ENCODE data around the gene NACA2. TPM values are rescaled to one million over a fixed set of nuclear protein-coding genes. Genes with fewer than 3 reads are reported as not detected.

The NACA2 gene
- total RNA-seq, 1 experiment from 2014 or later: not detected

DNA sequence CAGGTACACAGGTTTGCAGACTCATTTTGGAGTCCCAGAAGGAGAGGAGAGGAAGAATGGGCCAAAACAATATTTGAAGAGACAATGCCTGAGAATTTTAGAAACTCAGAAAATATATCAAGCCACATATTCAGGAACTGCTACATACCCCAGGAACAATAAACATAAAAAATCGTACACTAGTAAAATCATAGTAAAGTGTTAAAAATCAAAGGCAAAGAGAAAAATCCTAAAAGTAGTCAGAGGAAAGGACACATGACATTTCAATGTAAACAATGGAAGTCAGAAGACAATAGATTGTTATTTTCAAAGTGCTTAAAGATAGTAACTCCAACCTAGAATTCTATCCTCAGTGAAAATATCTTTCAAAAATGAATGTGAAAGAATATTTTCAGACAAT is 28.5 kb upstream of the NACA2 start:
- Histone ChIP-seq H3K4me3 (ENCODE audit: insufficient read depth, low read depth, low read length) (no peak overlapping the region), H3K27me3 (ENCODE audit: control insufficient read depth, insufficient read depth, low read length) (no peaks in the 10 kb centered on the region), H3K36me3 (replicated peaks; ENCODE audit: control insufficient read depth, insufficient read depth, low read length) (no peaks in the 10 kb centered on the region)
- no peak for DNase-seq

DNA sequence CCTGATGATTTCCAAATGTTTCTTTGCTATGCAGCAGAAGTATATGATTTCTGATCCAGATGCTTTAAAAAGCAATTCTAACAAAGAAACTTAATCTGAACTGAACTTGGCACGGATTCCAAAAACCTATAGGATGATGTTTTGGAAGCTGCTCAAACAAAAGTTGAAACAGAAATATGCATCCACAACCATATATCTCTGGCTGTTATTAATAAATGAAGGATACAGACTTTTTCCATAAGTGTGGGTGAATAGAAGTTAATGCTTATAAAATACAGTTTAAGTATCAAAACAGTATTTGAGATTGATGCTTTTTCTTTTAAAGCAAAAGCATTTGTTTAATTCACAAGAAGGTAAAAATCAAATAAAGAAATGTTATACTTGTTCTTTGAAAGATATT is 27.9 kb upstream of the NACA2 start:
- no peaks in the 10 kb centered on the region for H3K36me3 ChIP-seq (replicated peaks; ENCODE audit: control insufficient read depth, insufficient read depth, low read length)
- no peak for DNase-seq
- no peak overlapping the region for H3K4me3 ChIP-seq (ENCODE audit: insufficient read depth, low read depth, low read length)
- no peaks in the 10 kb centered on the region for H3K27me3 ChIP-seq (ENCODE audit: control insufficient read depth, insufficient read depth, low read length)

DNA sequence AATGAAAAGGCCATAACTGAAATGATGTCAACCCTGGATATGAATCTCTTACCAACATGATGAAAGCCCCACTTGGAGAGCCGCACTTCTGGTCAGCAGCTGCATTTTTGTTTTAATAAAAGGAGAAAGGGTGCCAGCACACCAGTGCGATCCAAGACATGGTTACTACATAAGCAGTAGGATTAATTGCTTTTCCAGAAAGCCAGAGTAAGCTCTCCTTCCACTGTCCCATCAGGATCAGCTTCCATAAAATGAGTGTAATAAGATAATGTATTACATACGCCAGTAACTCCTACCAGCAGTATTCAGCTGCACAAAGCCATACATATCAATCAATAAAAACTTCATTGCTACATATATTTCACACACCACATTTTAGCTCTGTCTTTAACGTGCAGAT is 26.3 kb upstream of the NACA2 start:
- no peaks in the 10 kb centered on the region for H3K36me3 ChIP-seq (replicated peaks; ENCODE audit: control insufficient read depth, insufficient read depth, low read length)
- no peak overlapping the region for H3K4me3 ChIP-seq (ENCODE audit: insufficient read depth, low read depth, low read length)
- DNase-seq: no peak
- no peaks in the 10 kb centered on the region for H3K27me3 ChIP-seq (ENCODE audit: control insufficient read depth, insufficient read depth, low read length)

DNA sequence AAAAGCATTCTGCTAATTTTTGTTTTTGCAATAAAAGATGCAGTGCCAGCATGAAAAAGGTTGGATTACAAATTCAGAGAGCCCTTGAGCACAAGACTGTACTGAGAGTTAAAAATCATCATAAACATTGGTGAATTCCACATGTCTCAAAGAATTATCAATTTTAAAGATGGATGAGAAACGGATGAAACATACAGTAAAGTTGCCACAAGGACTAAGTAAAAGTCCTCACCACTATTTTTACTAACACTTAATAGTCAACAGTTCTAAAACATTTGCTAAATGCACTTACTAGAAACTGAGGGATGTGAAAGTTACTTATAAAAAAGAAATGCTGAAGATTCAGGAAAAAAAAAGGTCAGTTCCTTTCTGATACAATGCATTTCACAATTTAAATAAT is 25.8 kb upstream of the NACA2 start:
- no peaks in the 10 kb centered on the region for H3K36me3 ChIP-seq (replicated peaks; ENCODE audit: control insufficient read depth, insufficient read depth, low read length)
- H3K27me3 ChIP-seq (ENCODE audit: control insufficient read depth, insufficient read depth, low read length): no peaks in the 10 kb centered on the region
- no peak overlapping the region for H3K4me3 ChIP-seq (ENCODE audit: insufficient read depth, low read depth, low read length)
- no peak for DNase-seq

DNA sequence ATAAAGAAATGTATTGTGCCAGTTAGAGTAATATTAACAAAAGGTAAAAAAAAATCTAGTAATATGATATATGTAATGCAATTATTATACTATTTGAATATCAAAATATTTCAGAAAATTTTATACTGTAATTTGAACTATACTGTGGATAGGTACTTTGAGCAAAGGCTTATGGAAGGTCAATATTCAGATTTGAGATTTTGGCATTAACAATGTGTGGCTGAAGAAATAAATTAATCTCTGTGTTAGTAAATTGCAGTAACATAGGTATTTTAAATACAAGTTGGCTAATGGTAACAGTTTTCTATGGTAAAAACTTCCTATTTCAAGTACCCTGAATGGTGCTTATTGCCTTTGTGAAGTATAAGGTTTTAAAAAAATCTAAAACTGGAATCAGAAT is 23.2 kb upstream of the NACA2 start:
- no peak for DNase-seq
- H3K27me3 ChIP-seq (ENCODE audit: control insufficient read depth, insufficient read depth, low read length): no peaks in the 10 kb centered on the region
- H3K4me3 ChIP-seq (ENCODE audit: insufficient read depth, low read depth, low read length): no peak overlapping the region
- H3K36me3 ChIP-seq (replicated peaks; ENCODE audit: control insufficient read depth, insufficient read depth, low read length): no peaks in the 10 kb centered on the region

DNA sequence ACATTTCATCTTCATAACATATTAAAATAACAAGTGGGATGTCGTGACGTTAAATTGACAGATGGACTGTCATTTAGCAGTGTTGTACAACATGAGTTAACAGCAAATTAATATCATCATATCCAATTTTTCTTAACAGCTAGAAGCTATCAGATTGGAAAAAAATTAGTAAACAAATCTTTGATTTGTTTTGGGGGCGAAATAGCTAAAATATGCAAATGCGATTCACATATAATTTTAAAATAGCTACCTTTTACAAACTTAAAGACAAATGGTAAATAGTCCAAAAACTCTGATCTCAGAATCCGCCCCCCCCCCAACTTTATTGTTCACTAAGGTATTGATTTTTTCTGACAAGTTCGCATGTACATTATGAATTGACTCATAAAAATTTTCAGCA is 20.3 kb upstream of the NACA2 start:
- Histone ChIP-seq H3K27me3 (ENCODE audit: control insufficient read depth, insufficient read depth, low read length) (no peaks in the 10 kb centered on the region), H3K4me3 (ENCODE audit: insufficient read depth, low read depth, low read length) (no peak overlapping the region), H3K36me3 (replicated peaks; ENCODE audit: control insufficient read depth, insufficient read depth, low read length) (no peaks in the 10 kb centered on the region)
- DNase-seq: no peak

DNA sequence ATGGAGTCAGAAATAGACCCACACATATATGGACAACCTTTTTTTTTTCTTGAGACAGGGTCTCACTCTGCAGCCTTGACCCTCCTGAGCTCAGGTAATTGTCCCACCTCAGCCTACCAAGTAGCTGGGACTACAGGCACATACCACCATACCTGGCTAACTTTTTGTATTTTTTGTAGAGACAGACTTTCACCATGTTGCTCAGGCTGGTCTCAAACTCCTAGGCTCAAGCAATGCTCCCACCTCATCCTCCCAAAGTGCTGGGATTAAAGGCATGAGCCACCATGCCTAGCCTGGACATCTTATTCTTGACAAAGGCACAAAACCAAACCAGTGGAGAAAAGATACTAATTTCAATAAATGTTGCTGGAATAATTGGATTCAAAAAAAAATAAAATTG is 14.7 kb upstream of the NACA2 start:
- no peak for DNase-seq
- Histone ChIP-seq H3K27me3 (ENCODE audit: control insufficient read depth, insufficient read depth, low read length) (no peaks in the 10 kb centered on the region), H3K4me3 (ENCODE audit: insufficient read depth, low read depth, low read length) (no peak overlapping the region), H3K36me3 (replicated peaks; ENCODE audit: control insufficient read depth, insufficient read depth, low read length) (no peaks in the 10 kb centered on the region)

DNA sequence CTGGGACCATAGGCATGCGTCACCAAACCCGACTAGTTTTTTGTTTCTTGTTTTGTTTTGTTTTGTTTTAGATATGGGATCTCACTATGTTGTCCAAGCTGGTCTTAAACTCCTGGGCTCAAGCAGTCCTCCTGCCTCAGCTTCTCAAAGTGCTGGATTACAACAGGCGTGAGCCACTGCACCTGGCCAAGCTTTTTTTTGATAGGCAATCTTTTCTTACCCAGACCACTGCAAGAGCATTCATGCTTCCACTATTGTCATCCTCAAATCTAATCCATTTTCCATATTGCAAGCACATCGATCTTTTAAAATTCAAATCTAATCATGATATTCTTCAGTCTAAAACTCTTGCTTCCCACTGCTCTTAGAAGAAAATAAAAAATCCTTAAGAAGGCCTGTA is 10.3 kb upstream of the NACA2 start:
- Histone ChIP-seq H3K36me3 (replicated peaks; ENCODE audit: control insufficient read depth, insufficient read depth, low read length) (no peaks in the 10 kb centered on the region), H3K27me3 (ENCODE audit: control insufficient read depth, insufficient read depth, low read length) (no peaks in the 10 kb centered on the region), H3K4me3 (ENCODE audit: insufficient read depth, low read depth, low read length) (no peak overlapping the region)
- no peak for DNase-seq

DNA sequence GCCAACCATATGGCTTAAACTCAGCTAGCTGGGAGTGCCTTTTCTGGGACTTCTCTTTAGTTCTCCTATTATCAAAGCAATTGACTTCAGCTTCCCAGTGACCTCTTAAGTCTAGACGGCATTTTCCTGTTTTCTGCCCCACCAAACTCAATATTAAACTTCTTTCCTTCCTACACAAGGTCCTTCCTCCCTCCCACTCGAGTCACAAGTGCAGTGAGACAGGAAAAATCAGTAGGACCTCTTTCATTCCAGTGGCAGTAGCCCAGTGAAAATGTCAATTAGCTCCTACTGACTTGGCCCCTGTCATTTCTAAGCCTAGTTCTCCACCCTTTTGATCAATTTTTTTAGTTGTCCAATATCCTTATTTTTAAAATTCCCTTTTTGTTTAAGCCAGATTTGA is 9.6 kb upstream of the NACA2 start:
- Histone ChIP-seq H3K27me3 (ENCODE audit: control insufficient read depth, insufficient read depth, low read length) (no peaks in the 10 kb centered on the region), H3K36me3 (replicated peaks; ENCODE audit: control insufficient read depth, insufficient read depth, low read length) (no peaks in the 10 kb centered on the region), H3K4me3 (ENCODE audit: insufficient read depth, low read depth, low read length) (no peak overlapping the region)
- DNase-seq: no peak

DNA sequence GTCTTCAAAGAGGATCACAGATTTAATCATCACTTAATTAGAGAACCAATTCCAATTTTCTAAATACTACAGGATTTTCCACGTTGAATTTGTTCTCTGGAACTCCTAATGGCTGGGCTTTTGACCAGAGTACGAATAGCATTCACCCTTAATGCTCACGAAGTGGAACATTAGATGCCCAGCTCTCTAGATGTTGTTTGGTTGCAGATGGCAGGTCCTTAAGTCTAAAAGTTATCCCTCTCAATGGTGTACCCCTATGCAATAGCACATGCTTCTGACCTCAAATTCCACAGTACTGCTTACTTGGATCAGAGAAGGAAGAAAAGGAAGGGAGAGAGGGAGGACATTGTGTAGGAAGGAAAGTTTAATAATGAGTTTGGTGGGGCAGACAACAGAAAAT is 8.6 kb upstream of the NACA2 start:
- Histone ChIP-seq H3K27me3 (ENCODE audit: control insufficient read depth, insufficient read depth, low read length) (no peaks in the 10 kb centered on the region), H3K36me3 (replicated peaks; ENCODE audit: control insufficient read depth, insufficient read depth, low read length) (no peaks in the 10 kb centered on the region), H3K4me3 (ENCODE audit: insufficient read depth, low read depth, low read length) (no peak overlapping the region)
- no peak for DNase-seq

DNA sequence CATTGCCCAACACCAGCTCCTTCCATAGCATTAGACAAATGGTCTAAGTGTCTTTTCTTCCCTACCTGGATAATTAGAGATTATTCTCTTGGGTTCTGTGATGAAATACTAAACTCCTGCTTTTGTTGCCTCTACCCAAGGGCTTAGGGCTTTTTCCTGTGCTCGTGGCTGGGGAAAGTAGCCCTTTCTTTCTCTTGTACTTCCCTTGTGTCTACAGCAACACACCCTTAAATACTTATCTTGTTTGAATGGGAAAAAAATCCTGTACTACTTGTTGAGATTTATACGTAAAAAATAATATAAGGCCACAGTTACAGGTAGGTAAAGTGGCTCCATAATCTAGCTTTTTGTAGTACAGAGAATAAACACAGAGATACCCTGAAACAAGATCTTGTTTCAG is 7.0 kb upstream of the NACA2 start:
- no peak overlapping the region for H3K4me3 ChIP-seq (ENCODE audit: insufficient read depth, low read depth, low read length)
- DNase-seq: no peak
- H3K36me3 ChIP-seq (replicated peaks; ENCODE audit: control insufficient read depth, insufficient read depth, low read length): no peaks in the 10 kb centered on the region
- H3K27me3 ChIP-seq (ENCODE audit: control insufficient read depth, insufficient read depth, low read length): no peaks in the 10 kb centered on the region

DNA sequence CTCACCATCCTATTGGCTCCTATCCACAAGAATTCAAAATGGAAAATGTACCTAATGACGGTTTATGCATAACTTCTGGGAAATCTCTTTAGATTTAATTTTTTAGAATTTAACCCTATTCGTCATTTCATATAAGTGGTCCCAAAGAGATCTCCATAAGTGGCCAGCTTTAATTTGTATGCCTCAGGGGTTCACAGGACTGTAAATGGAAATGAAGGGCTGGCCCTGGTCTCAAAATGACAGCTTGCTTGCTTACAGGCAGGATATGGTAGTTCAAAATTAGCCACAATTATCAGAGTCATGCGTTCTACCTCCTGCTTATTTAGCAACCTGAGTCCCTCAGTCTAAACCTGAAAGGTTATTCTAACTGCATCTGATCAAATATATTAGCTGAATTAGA is 6.6 kb upstream of the NACA2 start:
- no peak for DNase-seq

DNA sequence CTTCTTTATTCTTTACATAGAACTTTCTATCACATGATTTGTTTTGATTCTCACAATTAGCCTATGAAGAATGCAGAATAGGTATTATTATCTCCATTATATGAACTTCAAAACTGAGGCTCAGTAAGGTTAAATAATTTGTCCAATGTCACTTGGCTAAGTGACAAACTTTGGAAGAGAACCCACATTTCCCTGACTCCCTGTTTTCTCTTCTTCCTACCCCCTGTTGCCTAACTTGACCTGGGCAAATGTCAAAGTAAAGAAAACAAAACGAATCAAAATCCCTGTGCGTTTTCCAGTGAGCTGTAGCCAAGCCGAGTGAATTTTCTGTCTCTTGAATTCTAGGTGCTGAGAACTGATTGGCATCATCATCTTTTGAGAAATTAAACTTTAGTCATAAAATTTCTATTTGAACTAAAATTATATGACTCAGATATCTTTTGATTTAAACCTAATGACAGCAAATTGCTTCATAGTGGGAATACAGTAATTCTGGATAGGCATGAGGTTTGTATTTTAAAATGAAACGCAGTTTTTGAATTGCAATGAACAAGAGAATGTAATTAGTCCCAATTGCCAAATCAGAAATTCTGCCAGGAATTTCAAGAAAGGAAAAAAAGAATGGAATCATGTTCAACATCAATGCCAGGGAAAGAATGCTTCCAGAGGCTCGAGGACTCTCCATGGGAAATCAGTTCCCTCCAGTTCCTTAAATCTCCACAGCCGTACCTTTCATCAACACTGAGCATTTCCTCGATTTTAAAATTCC is 4.6 kb upstream of the NACA2 start:
- no peak for DNase-seq
- no peaks in the 10 kb centered on the region for H3K36me3 ChIP-seq (replicated peaks; ENCODE audit: control insufficient read depth, insufficient read depth, low read length)
- H3K4me3 ChIP-seq (ENCODE audit: insufficient read depth, low read depth, low read length): no peak overlapping the region
- no peaks in the 10 kb centered on the region for H3K27me3 ChIP-seq (ENCODE audit: control insufficient read depth, insufficient read depth, low read length)

More for the DNA sequence above, 6.6 kb upstream of the NACA2 start:
- Histone ChIP-seq H3K27me3 (ENCODE audit: control insufficient read depth, insufficient read depth, low read length) (no peaks in the 10 kb centered on the region), H3K36me3 (replicated peaks; ENCODE audit: control insufficient read depth, insufficient read depth, low read length) (no peaks in the 10 kb centered on the region), H3K4me3 (ENCODE audit: insufficient read depth, low read depth, low read length) (no peak overlapping the region)

DNA sequence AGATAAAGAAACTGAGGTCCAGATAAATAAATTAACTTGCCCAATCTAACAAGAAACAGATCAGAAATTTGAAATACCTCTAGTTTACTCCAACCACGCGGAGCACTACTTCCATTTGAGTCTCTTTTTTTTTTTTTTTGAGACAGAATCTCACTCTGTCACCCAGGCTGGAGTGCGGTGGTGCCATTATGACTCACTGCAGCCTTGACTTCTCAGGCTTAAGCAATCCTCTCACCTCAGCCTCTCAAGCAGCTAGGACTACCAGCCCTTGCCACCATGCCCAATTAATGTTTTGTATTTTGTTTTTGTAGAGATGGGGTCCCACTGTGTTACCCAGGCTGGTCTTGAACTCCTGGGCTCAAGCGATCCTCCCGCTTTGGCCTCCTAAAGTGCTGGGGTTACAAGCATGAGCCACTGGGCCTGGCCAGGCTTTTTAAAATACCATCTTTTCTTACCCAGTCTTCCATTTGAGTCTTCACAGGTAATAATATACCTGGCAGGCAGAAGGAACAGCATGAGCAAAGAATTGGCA is 3.3 kb upstream of the NACA2 start:
- Histone ChIP-seq H3K4me3 (ENCODE audit: insufficient read depth, low read depth, low read length) (no peak overlapping the region), H3K36me3 (replicated peaks; ENCODE audit: control insufficient read depth, insufficient read depth, low read length) (no peaks in the 10 kb centered on the region), H3K27me3 (ENCODE audit: control insufficient read depth, insufficient read depth, low read length) (no peaks in the 10 kb centered on the region)
- no peak for DNase-seq

DNA sequence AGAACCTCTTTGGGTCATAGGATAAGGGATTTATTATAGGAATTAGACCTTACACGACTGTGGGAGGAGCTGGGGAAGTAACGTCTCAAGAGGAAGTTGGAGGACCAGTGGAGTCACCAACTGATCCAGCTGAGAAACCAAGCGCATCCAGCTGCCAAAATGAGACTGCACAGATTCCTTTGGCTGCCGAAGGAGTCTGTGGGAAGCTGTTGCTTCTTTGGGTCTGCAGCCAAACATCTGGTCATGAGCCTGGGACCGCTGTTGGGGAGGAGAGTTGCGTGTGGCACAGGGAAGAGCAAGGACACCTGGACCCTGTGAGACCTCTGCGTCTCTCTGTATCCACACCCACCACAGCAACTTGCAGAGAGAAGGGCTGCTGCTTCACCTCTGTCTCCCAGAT is 2.4 kb upstream of the NACA2 start:
- no peak overlapping the region for H3K4me3 ChIP-seq (ENCODE audit: insufficient read depth, low read depth, low read length)

DNA sequence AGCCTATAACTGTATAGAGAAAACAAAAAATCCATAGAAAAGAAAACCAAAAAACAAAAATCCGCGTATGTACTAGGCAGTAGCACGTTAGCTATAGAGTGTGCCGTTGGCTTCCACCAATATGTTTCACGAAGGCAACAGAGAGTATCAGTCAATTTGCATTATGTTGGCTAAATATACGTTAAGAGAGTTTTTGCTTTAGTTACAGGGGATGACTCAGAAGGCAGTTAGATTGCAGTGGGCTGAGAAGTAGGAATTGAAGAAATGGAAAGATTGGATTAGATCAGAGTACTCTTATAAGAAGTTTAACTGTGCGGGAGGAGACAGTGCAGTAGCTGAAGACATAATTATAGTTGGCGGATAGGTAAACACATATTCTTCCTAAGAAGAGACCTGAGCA is 911 bp upstream of the NACA2 start:
- Histone ChIP-seq H3K27me3 (ENCODE audit: control insufficient read depth, insufficient read depth, low read length) (no peaks in the 10 kb centered on the region), H3K4me3 (ENCODE audit: insufficient read depth, low read depth, low read length) (no peak overlapping the region), H3K36me3 (replicated peaks; ENCODE audit: control insufficient read depth, insufficient read depth, low read length) (no peaks in the 10 kb centered on the region)
- DNase-seq: no peak

More for the DNA sequence above, 2.4 kb upstream of the NACA2 start:
- no peaks in the 10 kb centered on the region for H3K36me3 ChIP-seq (replicated peaks; ENCODE audit: control insufficient read depth, insufficient read depth, low read length)
- no peaks in the 10 kb centered on the region for H3K27me3 ChIP-seq (ENCODE audit: control insufficient read depth, insufficient read depth, low read length)
- DNase-seq: no peak

Measured in H7 (cell line).